Measurements from ENCODE around the gene TMEM132A. TPM values are rescaled to one million over a fixed set of nuclear protein-coding genes. Genes with fewer than 3 reads are reported as not detected.

TMEM132A gene
- 103 to 179 TPM (median 165 TPM) in 5 replicates for total RNA-seq (2022; extraction: Qiagen RNA extraction; ENCODE audit: low read depth)

DNA sequence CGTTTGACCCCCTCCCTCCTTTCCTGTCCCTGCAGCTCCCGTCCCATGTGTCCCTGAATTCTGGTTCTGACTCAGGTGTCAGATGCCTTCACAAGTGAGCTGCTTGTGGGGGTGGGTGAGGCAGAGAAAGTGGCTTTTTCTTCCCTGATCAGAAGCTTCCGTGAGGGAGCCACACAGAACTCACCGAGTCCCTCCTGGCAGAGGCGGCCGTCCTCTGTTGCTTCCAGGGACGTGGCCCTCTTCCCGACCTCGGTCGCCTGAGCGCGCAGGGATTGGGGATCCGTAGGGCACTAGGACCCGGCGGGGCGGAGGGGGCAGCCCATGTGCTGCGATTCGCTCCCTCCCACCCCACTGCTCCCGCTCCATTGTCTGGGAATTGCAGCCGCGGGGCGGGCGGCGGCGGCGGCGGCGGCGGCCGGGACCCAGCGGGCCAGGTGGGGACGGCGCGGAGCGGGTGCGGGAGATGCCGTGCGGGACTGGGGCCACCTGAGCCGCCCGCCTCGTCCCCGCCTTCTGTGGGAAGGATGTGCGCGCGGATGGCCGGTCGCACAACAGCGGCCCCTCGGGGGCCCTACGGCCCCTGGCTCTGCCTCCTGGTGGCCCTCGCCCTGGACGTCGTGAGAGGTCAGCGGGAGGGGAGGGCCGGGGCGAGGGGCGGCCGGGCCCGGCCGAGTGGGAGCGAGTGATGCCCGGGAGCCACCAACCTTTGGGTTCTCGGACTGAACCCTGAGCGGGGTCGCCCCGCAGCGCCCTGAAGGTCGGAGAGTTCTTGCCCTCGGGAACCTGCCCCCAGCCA is at the start of gene TMEM132A:
TMEM132A (plus strand) TSS at position 351 of the 796 bp plus-strand sequence; CDS start at position 525, 174 bp downstream.

DNA sequence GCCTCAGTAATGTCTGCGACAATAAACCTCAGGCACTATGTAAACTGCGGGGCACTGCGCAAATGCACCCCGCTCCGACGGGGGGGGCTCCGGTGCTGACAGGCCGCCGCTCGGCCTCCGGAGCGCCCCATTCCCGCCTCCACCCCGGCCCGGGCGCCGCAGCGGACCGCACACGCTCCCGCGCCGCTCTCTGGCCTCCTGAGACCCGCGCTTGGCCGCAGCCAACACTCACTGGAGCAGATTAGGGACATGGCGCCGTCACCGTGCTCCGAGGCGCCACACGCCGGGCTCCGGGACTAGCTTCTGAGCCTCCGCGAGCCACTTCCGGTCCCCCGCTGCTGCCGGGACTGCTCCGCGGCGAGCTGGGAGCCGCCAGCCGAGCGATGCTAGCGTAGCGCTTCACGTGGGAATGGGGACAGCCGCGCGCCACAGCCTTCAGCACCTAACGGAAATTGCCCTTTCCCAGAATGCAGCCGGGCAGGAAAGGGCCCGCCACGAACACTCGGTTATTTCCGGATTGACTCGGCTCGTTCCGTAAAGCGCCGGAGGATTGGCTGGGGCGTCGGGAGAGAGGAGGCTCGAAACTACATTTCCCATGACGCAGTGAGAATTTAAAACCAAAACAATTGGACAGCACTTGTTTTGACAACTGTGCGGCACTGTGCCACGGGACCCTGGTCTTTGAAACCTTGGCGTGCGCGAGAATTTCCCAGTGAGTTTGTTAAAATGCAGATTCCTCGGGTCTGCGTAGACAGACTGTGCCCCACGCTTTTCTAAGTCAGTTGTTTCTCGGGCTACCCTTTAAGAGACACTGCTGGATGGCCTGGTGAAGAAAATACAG is 17.9 kb upstream of the TMEM132A start, which contains the start of gene PRPF19:
PRPF19 (minus strand) TSS at position 454 of the 841 bp plus-strand sequence; CDS start at position 251, 203 bp downstream.

GRCh38 chr11:60913793-60914632 is 10.2 kb upstream of the TMEM132A start, which contains the start of gene TMEM109:
TSS of gene TMEM109 (plus strand) at chr11:60914158. CDS start at chr11:60919694, 5,536 bp downstream.

DNA sequence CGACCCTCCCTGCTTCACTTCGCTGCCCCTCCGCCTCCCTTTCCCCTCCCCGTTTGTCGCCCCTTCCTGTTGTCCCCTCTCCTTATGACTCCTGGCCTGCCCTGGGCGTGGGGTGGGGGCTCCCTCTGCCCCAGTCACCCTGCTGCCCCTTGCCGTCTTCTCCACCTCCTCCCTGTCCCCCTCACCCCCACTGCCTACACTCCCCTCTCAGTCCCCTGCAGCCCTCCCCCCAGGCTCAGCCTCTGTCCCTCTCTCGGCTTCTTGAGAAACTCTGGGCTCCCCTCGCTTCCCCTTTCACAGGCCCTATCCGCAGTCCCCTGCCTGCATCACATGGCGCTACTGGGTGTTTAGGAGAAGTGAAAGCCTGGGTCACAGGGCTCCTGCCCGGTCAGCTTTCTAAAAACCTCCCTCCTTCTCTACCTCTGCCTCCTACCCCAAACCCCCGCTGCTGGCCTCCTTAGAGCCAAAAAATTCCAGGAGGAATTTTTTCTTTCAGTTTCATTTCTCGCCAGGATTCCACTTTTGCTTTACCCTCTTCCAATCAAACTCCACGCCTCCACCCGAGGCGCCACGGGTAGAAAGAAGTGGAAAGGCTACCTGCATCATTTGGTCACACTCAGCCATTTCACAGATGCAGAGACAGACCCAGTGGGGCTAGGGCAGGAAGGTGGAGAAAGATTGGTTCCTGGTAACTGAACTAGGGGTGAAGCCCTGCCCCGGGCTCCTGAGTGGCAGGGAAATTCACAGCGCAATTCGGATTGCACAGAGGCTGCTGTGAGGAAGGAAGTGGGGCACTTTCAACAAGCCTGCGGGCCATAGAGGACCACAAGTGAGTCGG is 27.9 kb downstream of the TMEM132A start, which contains the start of gene SLC15A3:
SLC15A3 (minus strand) TSS at position 273 of the 838 bp plus-strand sequence. CDS start 625 bp downstream, outside the sequence.

GRCh38 chr11:60971520-60971919 is 47.3 kb downstream of the TMEM132A start, which contains the start of gene CD6:
TSS of gene CD6 (plus strand) at chr11:60971680. CDS start at chr11:60971866, 186 bp downstream.

Other genes with a start within 250 kb of the TMEM132A start
- gene MS4A8, start 224.8 kb upstream of the TMEM132A start, total RNA-seq (2022; extraction: Qiagen RNA extraction; ENCODE audit: low read depth), result not detected in 5 replicates
- gene MS4A18, start 199.7 kb upstream of the TMEM132A start, total RNA-seq (2022; extraction: Qiagen RNA extraction; ENCODE audit: low read depth), result not detected in 5 replicates
- gene MS4A15, start 167.6 kb upstream of the TMEM132A start, total RNA-seq (2022; extraction: Qiagen RNA extraction; ENCODE audit: low read depth), result not detected in 5 replicates
- not detected in 5 replicates for gene MS4A10, start 139.1 kb upstream of the TMEM132A start, total RNA-seq (2022; extraction: Qiagen RNA extraction; ENCODE audit: low read depth)
- 84.9 to 115 TPM (median 101 TPM) in 5 replicates for gene CCDC86, start 82.3 kb upstream of the TMEM132A start, total RNA-seq (2022; extraction: Qiagen RNA extraction; ENCODE audit: low read depth)
- 0.05 to 0.06 TPM (median 0.06 TPM) in 3 of 5 replicates, not detected in the others for gene PTGDR2, start 68.5 kb upstream of the TMEM132A start, total RNA-seq (2022; extraction: Qiagen RNA extraction; ENCODE audit: low read depth)
- 0.15 to 0.58 TPM (median 0.21 TPM) in 4 of 5 replicates, not detected in the other for gene ZP1, start 56.9 kb upstream of the TMEM132A start, total RNA-seq (2022; extraction: Qiagen RNA extraction; ENCODE audit: low read depth)
- gene PRPF19, start 17.9 kb upstream of the TMEM132A start, total RNA-seq (2022; extraction: Qiagen RNA extraction; ENCODE audit: low read depth), result 159 to 198 TPM (median 187 TPM) in 5 replicates
- gene TMEM109, start 10.3 kb upstream of the TMEM132A start, total RNA-seq (2022; extraction: Qiagen RNA extraction; ENCODE audit: low read depth), result 93.9 to 131 TPM (median 121 TPM) in 5 replicates
- not detected in 5 replicates for gene SLC15A3, start 27.7 kb downstream of the TMEM132A start, total RNA-seq (2022; extraction: Qiagen RNA extraction; ENCODE audit: low read depth)
- gene CD6, start 47.2 kb downstream of the TMEM132A start, total RNA-seq (2022; extraction: Qiagen RNA extraction; ENCODE audit: low read depth), result 0.08 to 0.18 TPM (median 0.13 TPM) in 3 of 5 replicates, not detected in the others
- gene CD5, start 178.0 kb downstream of the TMEM132A start, total RNA-seq (2022; extraction: Qiagen RNA extraction; ENCODE audit: low read depth), result 0.02 TPM in 1 of 5 replicates, not detected in the others
- gene VPS37C, start 237.0 kb downstream of the TMEM132A start, total RNA-seq (2022; extraction: Qiagen RNA extraction; ENCODE audit: low read depth), result 16.1 to 20.5 TPM (median 18.6 TPM) in 5 replicates